Endothelial cell of umbilical vein (primary cell): ENCODE results near the gene TTN.

Experiments used
- EZH2 ChIP-seq: IDR thresholded peaks from 2 replicates; pipeline ENCODE4 v1.6.1; 2012; ENCODE audit warnings: borderline replicate concordance, low read depth, mild to moderate bottlenecking, moderate library complexity, low read length, inconsistent platforms; ENCODE audit not compliant: severe bottlenecking
- POLR2A ChIP-seq: IDR thresholded peaks from 2 replicates; pipeline ENCODE4 v1.6.1; 2012; ENCODE audit warnings: low read depth, mild to moderate bottlenecking, control low read depth, low read length
- POLR2AphosphoS5 ChIP-seq: IDR thresholded peaks from 2 replicates; pipeline ENCODE4 v1.6.1; 2012; ENCODE audit warnings: low read depth, mild to moderate bottlenecking, control low read depth, low read length, moderate library complexity; ENCODE audit not compliant: insufficient read depth
- TF ChIP-seq, protein P1 (sequence below), 2 donors: IDR thresholded peaks; 1 replicate in 1 of 2; 2 replicates in 1 of 2; pipeline ENCODE4 v1.5.1; 2011; ENCODE audit warnings: low read length in 2 of 2, mild to moderate bottlenecking in 2 of 2, moderate library complexity in 2 of 2, control low read depth in 1 of 2, inconsistent platforms in 1 of 2, low read depth in 1 of 2; ENCODE audit not compliant: insufficient read depth in 1 of 2; ENCODE audit errors: extremely low read depth in 1 of 2
- TF ChIP-seq, protein P2 (sequence below): IDR thresholded peaks from 2 replicates; pipeline ENCODE4 v1.6.1; 2011; ENCODE audit not compliant: insufficient read depth, insufficient read length

DNA sequence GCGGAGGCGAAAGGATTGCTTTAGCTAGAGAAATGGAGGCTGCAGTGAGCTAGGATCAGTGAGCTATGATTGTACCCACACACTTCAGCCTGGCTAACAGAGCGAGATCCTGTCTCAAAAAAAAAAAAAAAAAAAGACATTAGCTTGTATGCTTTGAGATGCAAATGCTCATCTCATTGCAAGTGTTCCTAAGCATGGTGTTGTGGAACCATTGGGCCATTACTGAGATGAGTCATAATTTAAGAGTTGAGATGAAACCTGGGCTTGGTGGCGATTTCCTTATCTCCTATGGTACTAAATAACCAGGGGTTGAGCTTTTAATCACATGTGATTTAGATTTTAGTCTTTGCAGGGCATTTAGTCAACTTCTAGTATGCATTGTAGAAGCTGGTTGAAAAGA lies 324.8 kb downstream of the TTN start:
- no peak for TF ChIP-seq POLR2AphosphoS5
- TF ChIP-seq, protein P1, sequence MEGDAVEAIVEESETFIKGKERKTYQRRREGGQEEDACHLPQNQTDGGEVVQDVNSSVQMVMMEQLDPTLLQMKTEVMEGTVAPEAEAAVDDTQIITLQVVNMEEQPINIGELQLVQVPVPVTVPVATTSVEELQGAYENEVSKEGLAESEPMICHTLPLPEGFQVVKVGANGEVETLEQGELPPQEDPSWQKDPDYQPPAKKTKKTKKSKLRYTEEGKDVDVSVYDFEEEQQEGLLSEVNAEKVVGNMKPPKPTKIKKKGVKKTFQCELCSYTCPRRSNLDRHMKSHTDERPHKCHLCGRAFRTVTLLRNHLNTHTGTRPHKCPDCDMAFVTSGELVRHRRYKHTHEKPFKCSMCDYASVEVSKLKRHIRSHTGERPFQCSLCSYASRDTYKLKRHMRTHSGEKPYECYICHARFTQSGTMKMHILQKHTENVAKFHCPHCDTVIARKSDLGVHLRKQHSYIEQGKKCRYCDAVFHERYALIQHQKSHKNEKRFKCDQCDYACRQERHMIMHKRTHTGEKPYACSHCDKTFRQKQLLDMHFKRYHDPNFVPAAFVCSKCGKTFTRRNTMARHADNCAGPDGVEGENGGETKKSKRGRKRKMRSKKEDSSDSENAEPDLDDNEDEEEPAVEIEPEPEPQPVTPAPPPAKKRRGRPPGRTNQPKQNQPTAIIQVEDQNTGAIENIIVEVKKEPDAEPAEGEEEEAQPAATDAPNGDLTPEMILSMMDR (IDR thresholded peaks at IDR 0.05; ENCODE audit: extremely low read depth in 1 of 2, insufficient read depth in 1 of 2, low read depth in 1 of 2, low read length in 2 of 2) = no peak
- no peak for TF ChIP-seq EZH2
- no peak for TF ChIP-seq POLR2A
- TF ChIP-seq, protein P2, sequence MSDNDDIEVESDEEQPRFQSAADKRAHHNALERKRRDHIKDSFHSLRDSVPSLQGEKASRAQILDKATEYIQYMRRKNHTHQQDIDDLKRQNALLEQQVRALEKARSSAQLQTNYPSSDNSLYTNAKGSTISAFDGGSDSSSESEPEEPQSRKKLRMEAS = no peak
